Liver (tissue), 9 donors: Measurements from ENCODE around the gene SLC7A6OS. TPM values are rescaled to one million over a fixed set of nuclear protein-coding genes. Genes with fewer than 3 reads are reported as not detected.

Source experiments
- DNase-seq: peaks from one replicate; pipeline ENCODE4 v3.0.0-alpha.2; 2017; ENCODE audit warnings: low spot score
- H3K27ac ChIP-seq, 2 donors: one replicate each; pipeline ENCODE4 v1.7.0; 2013; ENCODE audit warnings: inconsistent platforms in 2 of 2, low read length in 2 of 2, control low read depth in 1 of 2, low read depth in 1 of 2, mild to moderate bottlenecking in 1 of 2
- H3K27me3 ChIP-seq, 4 donors: one replicate each; pipeline versions ENCODE4 v1.6.1 to v1.7.0; 2013; ENCODE audit warnings: low read length in 3 of 4, inconsistent platforms in 1 of 4, mild to moderate bottlenecking in 1 of 4, moderate library complexity in 1 of 4; ENCODE audit not compliant: control insufficient read depth in 4 of 4, insufficient read depth in 4 of 4
- H3K36me3 ChIP-seq, 4 donors: one replicate each; pipeline versions ENCODE4 v1.6.1 to v1.7.0; 2013; ENCODE audit warnings: low read length in 3 of 4, mild to moderate bottlenecking in 3 of 4, low read depth in 1 of 4, moderate library complexity in 1 of 4; ENCODE audit not compliant: control insufficient read depth in 4 of 4, insufficient read depth in 3 of 4
- H3K4me1 ChIP-seq, 4 donors: one replicate each; pipeline versions ENCODE4 v1.6.1 to v1.7.0; 2013; ENCODE audit warnings: low read length in 3 of 4, mild to moderate bottlenecking in 3 of 4, moderate library complexity in 1 of 4; ENCODE audit not compliant: control insufficient read depth in 4 of 4, insufficient read depth in 4 of 4
- H3K4me3 ChIP-seq, 3 donors: one replicate each; pipeline versions ENCODE4 v1.6.1 to v1.7.0; 2013; ENCODE audit warnings: low read length in 3 of 3, control low read depth in 1 of 3, low read depth in 1 of 3, mild to moderate bottlenecking in 1 of 3
- H3K9ac ChIP-seq, 2 donors: one replicate each; pipeline ENCODE4 v1.7.0; 2013; ENCODE audit warnings: low read length in 2 of 2, mild to moderate bottlenecking in 2 of 2, moderate library complexity in 2 of 2, control low read depth in 1 of 2, low read depth in 1 of 2
- H3K9me3 ChIP-seq, 4 donors: one replicate each; pipeline versions ENCODE4 v1.6.1 to v1.7.0; 2013; ENCODE audit warnings: low read length in 3 of 4; ENCODE audit not compliant: control insufficient read depth in 4 of 4
- ATF3 ChIP-seq: IDR thresholded peaks from 2 replicates; pipeline ENCODE4 v1.6.1; 2016; ENCODE audit warnings: antibody characterized with exemption
- CTCF ChIP-seq: fragments of 150-350 bp; IDR thresholded peaks from 2 replicates; pipeline ENCODE4 v1.5.1; 2017; ENCODE audit warnings: improper control_type of control experiment, low read depth, low read length; ENCODE audit not compliant: missing input control
- EGR1 ChIP-seq, 2 donors: IDR thresholded peaks; 2 replicates each; pipeline ENCODE4 v1.6.1; 2016 to 2018; ENCODE audit warnings: antibody characterized with exemption in 2 of 2, low read depth in 2 of 2
- FOXA1 ChIP-seq: IDR thresholded peaks from 2 replicates; pipeline ENCODE4 v1.6.1; 2016; ENCODE audit warnings: antibody characterized with exemption
- GABPA ChIP-seq, 2 donors: IDR thresholded peaks in 1 of 2; conservative IDR thresholded peaks in 1 of 2; 2 replicates each; pipeline ENCODE4 v1.6.1; 2016; ENCODE audit warnings: antibody characterized with exemption in 2 of 2, mild to moderate bottlenecking in 1 of 2, moderate library complexity in 1 of 2
- HNF4A ChIP-seq, 2 donors: conservative IDR thresholded peaks; 2 replicates each; pipeline ENCODE4 v1.6.1; 2016; ENCODE audit warnings: antibody characterized with exemption in 2 of 2, mild to moderate bottlenecking in 2 of 2
- HNF4G ChIP-seq: IDR thresholded peaks from 2 replicates; pipeline ENCODE4 v1.6.1; 2016; ENCODE audit warnings: antibody characterized with exemption
- JUND ChIP-seq, 2 donors: IDR thresholded peaks; 2 replicates each; pipeline ENCODE4 v1.6.1; 2016; ENCODE audit warnings: antibody characterized with exemption in 2 of 2
- NR2F2 ChIP-seq: IDR thresholded peaks from 2 replicates; pipeline ENCODE4 v1.6.1; 2016; ENCODE audit warnings: antibody characterized with exemption
- RAD21 ChIP-seq, 2 donors: IDR thresholded peaks; 2 replicates each; pipeline ENCODE4 v1.6.1; 2016; ENCODE audit warnings: antibody characterized with exemption in 2 of 2, mild to moderate bottlenecking in 2 of 2
- REST ChIP-seq: IDR thresholded peaks from 2 replicates; pipeline ENCODE4 v1.6.1; 2016; ENCODE audit warnings: antibody characterized with exemption, mild to moderate bottlenecking
- SP1 ChIP-seq: IDR thresholded peaks from 2 replicates; pipeline ENCODE4 v1.6.1; 2018; ENCODE audit warnings: antibody characterized with exemption, mild to moderate bottlenecking
- TAF1 ChIP-seq: conservative IDR thresholded peaks from 2 replicates; pipeline ENCODE4 v1.6.1; 2016; ENCODE audit warnings: antibody characterized with exemption, mild to moderate bottlenecking
- YY1 ChIP-seq: IDR thresholded peaks from 2 replicates; pipeline ENCODE4 v1.6.1; 2016; ENCODE audit warnings: antibody characterized with exemption, mild to moderate bottlenecking
- WGBS: extraction: QIAGEN DNeasy Blood & Tissue Kit; methylation state at CpG from one replicate; pipeline ENCODE4 v1.1.7; 2013; 5-methylcytosine and 5-hydroxymethylcytosine counted together
- polyA plus RNA-seq, 2 donors: library from polyadenylated mRNA; stranded (reverse) in 1 of 2; unstranded in 1 of 2; fragments of 200-250 nt in 1 of 2; fragments of >200 nt in 1 of 2; fragmentation: Nextera tagmentation in 1 of 2; extraction: Ambion mirVana in 1 of 2; gene quantifications; one replicate each; pipeline versions ENCODE4 v1.2.1 to v1.2.3, GENCODE V29; 2013 to 2015
- total RNA-seq, 2 donors: library from RNA; depleted of rRNA; stranded (reverse); fragments of >200 nt; gene quantifications; one replicate each; pipeline ENCODE4 v1.2.3, GENCODE V29; 2014
- donor health status: healthy.
- donor health status: healthy.
- donor health status: healthy.
- donor health status: healthy.
- donor health status: healthy.

SLC7A6OS gene
- total and polyA plus RNA-seq, 4 donors, result 2.6 to 8.3 (median 5.5) TPM

- no peak for TF ChIP-seq EGR1 (IDR thresholded peaks at IDR 0.05; ENCODE audit: low read depth in 2 of 2)
- TF ChIP-seq RAD21 (IDR thresholded peaks at IDR 0.05), result no peak
- no peak for TF ChIP-seq TAF1
- no peak for TF ChIP-seq HNF4G
- TF ChIP-seq SP1, result no peak
- TF ChIP-seq NR2F2, result no peak
- TF ChIP-seq HNF4A (conservative IDR thresholded peaks at IDR 0.05), result no peak
- TF ChIP-seq GABPA (IDR thresholded peaks at IDR 0.05 in 1 of 2, conservative IDR thresholded peaks at IDR 0.05 in 1 of 2), result no peak
- Histone ChIP-seq H3K9ac (no peak overlapping the region), H3K9me3 (no peaks in the 10 kb centered on the region), H3K27ac (no peak overlapping the region), H3K27me3 (no peaks in the 10 kb centered on the region), H3K4me3 (no peak overlapping the region), H3K4me1 (no peaks in the 10 kb centered on the region), H3K36me3 (peaks cover 14 to 61% (median 25%) of the 10 kb centered on the region in 4 donors)
- 78% methylated on average over 28 of the region's 28 CpGs for WGBS
- no peak for DNase-seq
Observed at GRCh38 chr16:68356249-68356918, 45.6 kb upstream of the SLC7A6OS start.

- TF ChIP-seq NR2F2, result no peak
- TF ChIP-seq FOXA1, result no peak
- TF ChIP-seq JUND (IDR thresholded peaks at IDR 0.05), result no peak
- TF ChIP-seq REST, result no peak
- TF ChIP-seq YY1, result no peak
- no peak for TF ChIP-seq RAD21 (IDR thresholded peaks at IDR 0.05)
- TF ChIP-seq ATF3, result no peak
- no peak for TF ChIP-seq CTCF
- no peak for TF ChIP-seq SP1
- TF ChIP-seq HNF4G, result no peak
- DNase-seq, result no peak
- WGBS, result 86% methylated on average over 28 of the region's 28 CpGs
- no peaks in the 10 kb centered on the region for H3K9me3 ChIP-seq
- no peak overlapping the region for H3K4me3 ChIP-seq
- H3K4me1 ChIP-seq, result no peaks in the 10 kb centered on the region
- H3K9ac ChIP-seq, result no peak overlapping the region
- H3K36me3 ChIP-seq, result peaks cover 16 to 67% (median 28%) of the 10 kb centered on the region in 4 donors
- H3K27ac ChIP-seq, result no peak overlapping the region
- no peaks in the 10 kb centered on the region for H3K27me3 ChIP-seq
Observed at GRCh38 chr16:68355447-68356248, 44.9 kb upstream of the SLC7A6OS start.
